ENCODE data around the gene COL27A1. TPM values are rescaled to one million over a fixed set of nuclear protein-coding genes. Genes with fewer than 3 reads are reported as not detected.

COL27A1 gene
- total and polyA plus RNA-seq, 4 donors, result 10.9 to 25.6 (median 17.4) TPM

DNA sequence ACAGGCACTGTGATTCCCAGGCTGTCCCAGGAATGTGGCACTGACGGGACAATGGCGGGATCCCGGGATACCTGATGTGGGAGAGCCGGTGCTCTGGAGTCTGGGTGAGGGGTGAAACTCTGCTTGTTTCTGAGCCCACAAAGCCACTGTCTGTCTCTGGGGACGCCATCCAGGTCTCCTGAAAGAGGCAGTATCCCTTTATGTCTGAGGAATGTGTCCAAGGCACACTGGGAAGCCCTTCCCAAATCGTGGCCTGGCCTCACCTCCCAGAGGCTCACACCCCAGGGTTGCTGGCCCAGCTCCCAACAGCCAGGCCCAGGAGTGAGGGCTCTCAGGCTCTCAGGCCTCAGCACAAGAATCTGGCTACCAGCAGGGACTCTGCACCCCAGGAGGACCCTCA is 201.5 kb downstream of the COL27A1 start:
- H3K27me3 ChIP-seq (ENCODE audit: control insufficient read depth in 3 of 3, insufficient read depth in 3 of 3, low read length in 2 of 3), result no peaks in the 10 kb centered on the region
- no peak overlapping the region for H3K27ac ChIP-seq (ENCODE audit: low read depth in 1 of 2, low read length in 1 of 2)
- H3K9ac ChIP-seq (ENCODE audit: insufficient read depth in 1 of 2, low read length in 2 of 2), result no peak overlapping the region
- no peak overlapping the region for H3K4me3 ChIP-seq
- TF ChIP-seq, protein P1, sequence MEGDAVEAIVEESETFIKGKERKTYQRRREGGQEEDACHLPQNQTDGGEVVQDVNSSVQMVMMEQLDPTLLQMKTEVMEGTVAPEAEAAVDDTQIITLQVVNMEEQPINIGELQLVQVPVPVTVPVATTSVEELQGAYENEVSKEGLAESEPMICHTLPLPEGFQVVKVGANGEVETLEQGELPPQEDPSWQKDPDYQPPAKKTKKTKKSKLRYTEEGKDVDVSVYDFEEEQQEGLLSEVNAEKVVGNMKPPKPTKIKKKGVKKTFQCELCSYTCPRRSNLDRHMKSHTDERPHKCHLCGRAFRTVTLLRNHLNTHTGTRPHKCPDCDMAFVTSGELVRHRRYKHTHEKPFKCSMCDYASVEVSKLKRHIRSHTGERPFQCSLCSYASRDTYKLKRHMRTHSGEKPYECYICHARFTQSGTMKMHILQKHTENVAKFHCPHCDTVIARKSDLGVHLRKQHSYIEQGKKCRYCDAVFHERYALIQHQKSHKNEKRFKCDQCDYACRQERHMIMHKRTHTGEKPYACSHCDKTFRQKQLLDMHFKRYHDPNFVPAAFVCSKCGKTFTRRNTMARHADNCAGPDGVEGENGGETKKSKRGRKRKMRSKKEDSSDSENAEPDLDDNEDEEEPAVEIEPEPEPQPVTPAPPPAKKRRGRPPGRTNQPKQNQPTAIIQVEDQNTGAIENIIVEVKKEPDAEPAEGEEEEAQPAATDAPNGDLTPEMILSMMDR (IDR thresholded peaks at IDR 0.05; ENCODE audit: control extremely low read depth, extremely low read depth), result no peak
- 90 to 96% methylated on average over 6 of the region's 6 CpGs for WGBS, 2 donors
- peaks cover 9 to 57% (median 53%) of the 10 kb centered on the region in 4 donors for H3K36me3 ChIP-seq (ENCODE audit: control insufficient read depth in 4 of 4, insufficient read depth in 4 of 4, low read length in 4 of 4)
- ATAC-seq (ENCODE audit: insufficient read depth, low FRiP score) (no peak), DNase-seq (no peak)
- H3K9me3 ChIP-seq (ENCODE audit: control insufficient read depth in 4 of 4, insufficient read depth in 3 of 4, low read length in 3 of 4), result no peaks in the 10 kb centered on the region
- H3K4me1 ChIP-seq (ENCODE audit: control insufficient read depth in 5 of 5, insufficient read depth in 5 of 5, low read length in 5 of 5), result peaks cover 0 to 4% (median 0%) of the 10 kb centered on the region in 5 donors

- H3K4me1 ChIP-seq (ENCODE audit: control insufficient read depth in 5 of 5, insufficient read depth in 5 of 5, low read length in 5 of 5), result peaks cover 0 to 3% (median 0%) of the 10 kb centered on the region in 5 donors
- no peak overlapping the region for H3K9ac ChIP-seq (ENCODE audit: insufficient read depth in 1 of 2, low read length in 2 of 2)
- WGBS, 2 donors, result 95% methylated on average over 6 of the region's 6 CpGs
- H3K36me3 ChIP-seq (ENCODE audit: control insufficient read depth in 4 of 4, insufficient read depth in 4 of 4, low read length in 4 of 4), result peaks cover 9 to 62% (median 57%) of the 10 kb centered on the region in 4 donors
- peak overlapping the region in 1 of 2 donors; percentile 13 for H3K27ac ChIP-seq (ENCODE audit: low read depth in 1 of 2, low read length in 1 of 2)
- H3K9me3 ChIP-seq (ENCODE audit: control insufficient read depth in 4 of 4, insufficient read depth in 3 of 4, low read length in 3 of 4), result no peaks in the 10 kb centered on the region
- no peaks in the 10 kb centered on the region for H3K27me3 ChIP-seq (ENCODE audit: control insufficient read depth in 3 of 3, insufficient read depth in 3 of 3, low read length in 2 of 3)
- ATAC-seq (ENCODE audit: insufficient read depth, low FRiP score), result no peak
- TF ChIP-seq, protein P1 (IDR thresholded peaks at IDR 0.05; ENCODE audit: control extremely low read depth, extremely low read depth), result no peak
- no peak for DNase-seq
- no peak overlapping the region for H3K4me3 ChIP-seq
Measured at GRCh38 chr9:114357360-114357759, 202.0 kb downstream of the COL27A1 start.

DNA sequence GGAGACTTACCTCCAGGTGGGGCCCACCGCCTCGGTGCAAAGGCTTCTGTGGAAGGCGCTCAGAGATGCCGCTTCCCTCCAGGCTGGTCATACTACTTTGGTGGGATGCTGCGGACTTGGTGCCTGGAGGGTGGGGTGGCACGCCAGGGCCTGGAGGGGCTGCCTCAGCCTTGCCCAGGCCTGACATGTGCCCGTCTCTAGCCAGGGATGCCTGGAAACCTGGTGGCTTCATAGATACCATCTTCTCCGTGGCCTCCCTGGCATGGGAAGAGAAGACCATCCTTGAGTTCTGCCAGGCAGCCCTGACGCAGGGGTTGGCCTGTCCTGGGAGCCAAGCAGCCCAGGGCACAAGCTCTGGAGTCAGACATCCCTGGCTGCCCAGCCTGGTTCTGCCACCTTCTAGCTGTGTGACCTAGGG is 202.6 kb downstream of the COL27A1 start:
- DNase-seq, result no peak
- Histone ChIP-seq H3K27ac (ENCODE audit: low read depth in 1 of 2, low read length in 1 of 2) (peak overlapping the region in 1 of 2 donors; percentile 28), H3K4me3 (no peak overlapping the region), H3K9ac (ENCODE audit: insufficient read depth in 1 of 2, low read length in 2 of 2) (no peak overlapping the region), H3K36me3 (ENCODE audit: control insufficient read depth in 4 of 4, insufficient read depth in 4 of 4, low read length in 4 of 4) (peaks cover 9 to 66% (median 60%) of the 10 kb centered on the region in 4 donors), H3K4me1 (ENCODE audit: control insufficient read depth in 5 of 5, insufficient read depth in 5 of 5, low read length in 5 of 5) (peaks cover 0 to 3% (median 0%) of the 10 kb centered on the region in 5 donors), H3K27me3 (ENCODE audit: control insufficient read depth in 3 of 3, insufficient read depth in 3 of 3, low read length in 2 of 3) (no peaks in the 10 kb centered on the region), H3K9me3 (ENCODE audit: control insufficient read depth in 4 of 4, insufficient read depth in 3 of 4, low read length in 3 of 4) (no peaks in the 10 kb centered on the region)
- TF ChIP-seq, protein P1 (IDR thresholded peaks at IDR 0.05; ENCODE audit: control extremely low read depth, extremely low read depth), result no peak
- ATAC-seq (ENCODE audit: insufficient read depth, low FRiP score), result no peak
- 96% methylated on average over 9 of the region's 9 CpGs for WGBS, 2 donors

- TF ChIP-seq, protein P1 (IDR thresholded peaks at IDR 0.05; ENCODE audit: control extremely low read depth, extremely low read depth), result no peak
- H3K4me3 ChIP-seq, result no peak overlapping the region
- no peaks in the 10 kb centered on the region for H3K9me3 ChIP-seq (ENCODE audit: control insufficient read depth in 4 of 4, insufficient read depth in 3 of 4, low read length in 3 of 4)
- H3K9ac ChIP-seq (ENCODE audit: insufficient read depth in 1 of 2, low read length in 2 of 2), result no peak overlapping the region
- H3K4me1 ChIP-seq (ENCODE audit: control insufficient read depth in 5 of 5, insufficient read depth in 5 of 5, low read length in 5 of 5), result peaks cover 0 to 3% (median 0%) of the 10 kb centered on the region in 5 donors
- DNase-seq (no peak), ATAC-seq (ENCODE audit: insufficient read depth, low FRiP score) (no peak)
- no peak overlapping the region for H3K27ac ChIP-seq (ENCODE audit: low read depth in 1 of 2, low read length in 1 of 2)
- H3K36me3 ChIP-seq (ENCODE audit: control insufficient read depth in 4 of 4, insufficient read depth in 4 of 4, low read length in 4 of 4), result peaks cover 9 to 75% (median 70%) of the 10 kb centered on the region in 4 donors
- H3K27me3 ChIP-seq (ENCODE audit: control insufficient read depth in 3 of 3, insufficient read depth in 3 of 3, low read length in 2 of 3), result no peaks in the 10 kb centered on the region
- WGBS, 2 donors, result 97% methylated on average over 7 of the region's 7 CpGs
Measured at GRCh38 chr9:114359801-114360200, 204.5 kb downstream of the COL27A1 start.

Measured in lung (tissue), 12 donors.